Activated CD8-positive, alpha-beta T cell treated with anti-CD3 and anti-CD28 coated beads for 36 hours (primary cell): Measurements from ENCODE around the gene HADHA. TPM values are rescaled to one million over a fixed set of nuclear protein-coding genes. Genes with fewer than 3 reads are reported as not detected.

Experiments used
- ATAC-seq: fragments of 200-7000 bp; cut with Tn5 transposase; one replicate; pipeline ENCODE4 v1.10.0; 2021; ENCODE audit warnings: mild to moderate bottlenecking, moderate library complexity
- CTCF ChIA-PET: fragments of 350-600 bp; sonication (Branson Sonifier 250); formaldehyde crosslinking; loops from one replicate; lab custom pipeline; 2021; ENCODE audit warnings: antibody characterized with exemption; lab: Charles Lee
- POLR2A ChIA-PET: fragments of 350-600 bp; sonication (Branson Sonifier 250); formaldehyde crosslinking; loops from one replicate; lab custom pipeline; 2021; ENCODE audit warnings: antibody characterized with exemption; lab: Charles Lee
- DNase-seq: peaks from one replicate; pipeline ENCODE4 v3.0.0-alpha.2; 2020
- H3K27ac Mint-ChIP-seq: one replicate; pipeline ENCODE4 v1.8.0; 2021; ENCODE audit warnings: mild to moderate bottlenecking, mixed read lengths
- H3K27me3 Mint-ChIP-seq: one replicate; pipeline ENCODE4 v1.8.0; 2021; ENCODE audit warnings: mixed read lengths
- H3K36me3 Mint-ChIP-seq: one replicate; pipeline ENCODE4 v1.8.0; 2021; ENCODE audit warnings: low read depth, mixed read lengths
- H3K4me1 Mint-ChIP-seq: one replicate; pipeline ENCODE4 v1.8.0; 2021; ENCODE audit warnings: low read depth, mixed read lengths
- H3K4me3 Mint-ChIP-seq: one replicate; pipeline ENCODE4 v1.8.0; 2021; ENCODE audit warnings: mild to moderate bottlenecking, moderate library complexity, mixed read lengths
- H3K9me3 Mint-ChIP-seq: one replicate; pipeline ENCODE4 v1.8.0; 2021; ENCODE audit warnings: mixed read lengths
- CTCF ChIP-seq: fragments of 200-600 bp; IDR thresholded peaks from one replicate; pipeline ENCODE4 v1.8.0; 2022; ENCODE audit warnings: antibody characterized with exemption, mild to moderate bottlenecking
- intact Hi-C: fragments of 100-400 bp; cut with micrococcal nuclease; formaldehyde crosslinking; loops from one replicate; pipeline ENCODE4 v1.10.0; 2022
- total RNA-seq, 2 experiments: library from RNA; stranded (reverse); gene quantifications; one replicate each; pipeline ENCODE4 v1.2.3, GENCODE V29; 2021

Gene HADHA
- total RNA-seq, 2 experiments from 2014 or later: 118 to 120 TPM

GRCh38 chr2:26178746-26179436 lies 65.5 kb downstream of the HADHA start:
- no peak for TF ChIP-seq CTCF
- ATAC-seq: peak; percentile 23
- intact Hi-C loops: loop anchor here (10.0 kb wide), 1 partner anchor 286 kb away; no protein-coding TSS in a partner anchor
- H3K4me3 Mint-ChIP-seq: peak overlapping the region; percentile 46
- H3K4me1 Mint-ChIP-seq: peaks cover 13% of the 10 kb centered on the region
- no peak overlapping the region for H3K27ac Mint-ChIP-seq
- DNase-seq: no peak
- H3K9me3 Mint-ChIP-seq: no peaks in the 10 kb centered on the region
- H3K27me3 Mint-ChIP-seq: peaks cover 25% of the 10 kb centered on the region
- CTCF ChIA-PET: interaction anchor here (1.0 kb wide), 1 partner anchor 91 kb away, joined by 3 read pairs; no protein-coding TSS in a partner anchor
- H3K36me3 Mint-ChIP-seq: peaks cover 2% of the 10 kb centered on the region
- POLR2A ChIA-PET: interaction anchor here (0.6 kb wide), 2 partner anchors 300 to 328 kb away, joined by 3 to 4 read pairs; no protein-coding TSS in a partner anchor

- TF ChIP-seq CTCF: no peak
- Mint-ChIP-seq H3K4me3 (peak overlapping the region; percentile 26), H3K27me3 (peaks cover 26% of the 10 kb centered on the region), H3K9me3 (no peaks in the 10 kb centered on the region), H3K36me3 (peaks cover 2% of the 10 kb centered on the region), H3K27ac (no peak overlapping the region), H3K4me1 (peaks cover 13% of the 10 kb centered on the region)
- intact Hi-C loops: loop anchor here (10.0 kb wide), 1 partner anchor 287 kb away; no protein-coding TSS in a partner anchor
- ChIA-PET POLR2A (interaction anchor here (0.6 kb wide), 2 partner anchors 299 to 327 kb away, joined by 3 to 4 read pairs; no protein-coding TSS in a partner anchor), CTCF (no interaction called here)
- DNase-seq (no peak), ATAC-seq (no peak)
These were observed 66.2 kb downstream of the HADHA start for GRCh38 chr2:26178246-26178645.

- no peak for TF ChIP-seq CTCF
- intact Hi-C loops: loop anchor here (10.0 kb wide), 1 partner anchor 288 kb away; no protein-coding TSS in a partner anchor
- H3K27me3 Mint-ChIP-seq: peaks cover 29% of the 10 kb centered on the region
- DNase-seq (no peak), ATAC-seq (no peak)
- H3K27ac Mint-ChIP-seq: no peak overlapping the region
- peaks cover 2% of the 10 kb centered on the region for H3K36me3 Mint-ChIP-seq
- CTCF ChIA-PET: no interaction called here
- POLR2A ChIA-PET: interaction anchor here (2.1 kb wide), 1 partner anchor 8 kb away, joined by 5 read pairs; no protein-coding TSS in a partner anchor
- H3K9me3 Mint-ChIP-seq: no peaks in the 10 kb centered on the region
- H3K4me1 Mint-ChIP-seq: peaks cover 13% of the 10 kb centered on the region
- no peak overlapping the region for H3K4me3 Mint-ChIP-seq
These were observed 67.3 kb downstream of the HADHA start for GRCh38 chr2:26177122-26177521.

- Mint-ChIP-seq H3K4me1 (peaks cover 17% of the 10 kb centered on the region), H3K4me3 (no peak overlapping the region), H3K36me3 (peaks cover 4% of the 10 kb centered on the region), H3K9me3 (no peaks in the 10 kb centered on the region), H3K27me3 (peaks cover 37% of the 10 kb centered on the region), H3K27ac (no peak overlapping the region)
- no peak for TF ChIP-seq CTCF
- DNase-seq: no peak
- ATAC-seq: no peak
- CTCF ChIA-PET: interaction anchor here (0.9 to 2.1 kb wide), 3 partner anchors 8 to 155 kb away, joined by 3 to 12 read pairs (median 4); no protein-coding TSS in a partner anchor
- intact Hi-C loops: loop anchor here (10.0 kb wide), 1 partner anchor 289 kb away; no protein-coding TSS in a partner anchor
- POLR2A ChIA-PET: interaction anchor here (2.1 kb wide), 1 partner anchor 8 kb away, joined by 5 read pairs; no protein-coding TSS in a partner anchor
These were observed 68.2 kb downstream of the HADHA start for GRCh38 chr2:26176279-26176615.
